K562 (cell line): ENCODE data around the gene TRDMT1. TPM values are rescaled to one million over a fixed set of nuclear protein-coding genes. Genes with fewer than 3 reads are reported as not detected.
A peak's percentile ranks its signal among the peaks of the same experiment; 100 is the strongest.

Experiments
- ATAC-seq: fragments of 200-7000 bp; cut with Tn5 transposase; 3 replicates; pipeline ENCODE4 v1.9.1; 2020; ENCODE audit warnings: moderate library complexity
- BruUV-seq: library from RNA; stranded (reverse); fragments of 400-500 nt; replicated peaks from 2 replicates; lab custom pipeline; 2021; lab: Mats Ljungman, UMichigan
- CTCF ChIA-PET: fragments of 300-600 bp; formaldehyde crosslinking; extraction: SDS; loops from one replicate; lab custom pipeline; 2021; ENCODE audit warnings: low intra/inter-chr PET ratio; lab: Yijun Ruan, JAX
- POLR2A ChIA-PET: fragments of 300-600, 350-650 bp; sonication (Branson Sonifier 250); formaldehyde crosslinking; extraction: SDS; loops from one replicate; lab custom pipeline; 2021; ENCODE audit warnings: antibody characterized with exemption, inconsistent platforms; lab: Yijun Ruan, JAX
- DNase-seq, 4 experiments: peaks; one replicate each; pipeline versions ENCODE4 v3.0.0 to v3.0.0-alpha.2; 2011 to 2018; ENCODE audit warnings: low spot score in 3 of 4, mixed read lengths in 3 of 4; ENCODE audit errors: extremely low read depth in 1 of 4
- FAIRE-seq: peaks from 2 replicates; lab custom pipeline; 2011; peaks lifted over from hg19 to GRCh38; lab: Jason Lieb, UNC
- H2AFZ ChIP-seq: 2 replicates; pipeline ENCODE4 v1.6.0; 2011; ENCODE audit warnings: low read depth, low read length, control low read depth, inconsistent platforms
- H3K27ac ChIP-seq: fragments of 200-600 bp; 3 replicates; pipeline ENCODE4 v1.8.0; 2011; ENCODE audit warnings: low read depth, mild to moderate bottlenecking, control low read depth, inconsistent platforms, low read length, moderate library complexity, mixed read lengths; ENCODE audit errors: extremely low read depth
- H3K27me3 ChIP-seq, 2 experiments: fragments of 300-600 bp in 1 of 2; 2 replicates in 1 of 2; 3 replicates in 1 of 2; pipeline versions ENCODE4 v1.6.0 to v1.8.0; 2011; ENCODE audit warnings: inconsistent platforms in 2 of 2, low read length in 2 of 2, mild to moderate bottlenecking in 1 of 2, mixed read lengths in 1 of 2, moderate library complexity in 1 of 2; ENCODE audit not compliant: control insufficient read depth in 2 of 2, insufficient read depth in 2 of 2
- H3K36me3 ChIP-seq: fragments of 300-600 bp; 3 replicates; pipeline ENCODE4 v1.8.0; 2011; ENCODE audit warnings: mild to moderate bottlenecking, low read length, inconsistent platforms; ENCODE audit not compliant: control insufficient read depth, insufficient read depth
- H3K4me1 ChIP-seq, 2 experiments: fragments of 200-600 bp in 1 of 2; replicated peaks in 1 of 2; 2 replicates in 1 of 2; 3 replicates in 1 of 2; pipeline versions ENCODE4 v1.5.1 to v1.8.0; 2011; ENCODE audit warnings: inconsistent platforms in 2 of 2, low read length in 2 of 2, mild to moderate bottlenecking in 1 of 2, mixed read lengths in 1 of 2, moderate library complexity in 1 of 2; ENCODE audit not compliant: control insufficient read depth in 2 of 2, insufficient read depth in 2 of 2
- H3K4me2 ChIP-seq: 2 replicates; pipeline ENCODE4 v1.6.1; 2011; ENCODE audit warnings: low read length, control low read depth, inconsistent platforms, mixed read lengths; ENCODE audit not compliant: insufficient read depth
- H3K4me3 ChIP-seq: fragments of 200-600 bp; sonication (generic), shearing (Covaris generic); 2 replicates; pipeline ENCODE4 v1.5.1; 2016; ENCODE audit warnings: control low read depth, inconsistent platforms
- H3K79me2 ChIP-seq: fragments of 200-600 bp; 3 replicates; pipeline ENCODE4 v1.8.0; 2011; ENCODE audit warnings: low read length, inconsistent platforms; ENCODE audit not compliant: control insufficient read depth, insufficient read depth
- H3K9ac ChIP-seq, 2 experiments: 2 replicates each; pipeline versions ENCODE4 v1.6.0 to v1.6.1; 2011; ENCODE audit warnings: low read depth in 2 of 2, low read length in 2 of 2, control low read depth in 1 of 2, inconsistent platforms in 1 of 2, mild to moderate bottlenecking in 1 of 2, mixed read lengths in 1 of 2; ENCODE audit not compliant: insufficient read depth in 1 of 2
- H3K9me1 ChIP-seq: one replicate; pipeline ENCODE4 v1.6.0; 2011; ENCODE audit warnings: inconsistent platforms, mild to moderate bottlenecking, low read length, moderate library complexity; ENCODE audit not compliant: control insufficient read depth, insufficient read depth
- H3K9me3 ChIP-seq: replicated peaks from 2 replicates; pipeline ENCODE4 v1.5.1; 2011; ENCODE audit warnings: low read depth, low read length, inconsistent platforms; ENCODE audit not compliant: control insufficient read depth, insufficient read depth
- H4K20me1 ChIP-seq: replicated peaks from 2 replicates; pipeline ENCODE4 v1.6.1; 2011; ENCODE audit warnings: low read length, inconsistent platforms, mixed read lengths; ENCODE audit not compliant: control insufficient read depth, insufficient read depth
- ESRRA ChIP-seq: fragments of 450-650 bp; IDR thresholded peaks from 2 replicates; pipeline ENCODE4 v1.6.1; 2014; ENCODE audit warnings: low read depth, mild to moderate bottlenecking, moderate library complexity, borderline replicate concordance
- FOXJ2 ChIP-seq: fragments of 200-800 bp; sonication (Bioruptor generic); IDR thresholded peaks from 2 replicates; pipeline ENCODE4 v1.6.1; 2016; ENCODE audit warnings: missing genetic modification characterization, missing compliant biosample characterization
- HSF4 ChIP-seq: fragments of 250-450 bp; sonication (Bioruptor Pico); IDR thresholded peaks from 2 replicates; pipeline ENCODE4 v2.1.2; 2022; ENCODE audit warnings: mild to moderate bottlenecking, moderate library complexity, borderline replicate concordance
- NR3C1 ChIP-seq: sonication (generic); formaldehyde crosslinking; IDR thresholded peaks from 2 replicates; pipeline ENCODE4 v1.8.1; 2022; ENCODE audit warnings: missing genetic modification reagents
- POLR2H ChIP-seq: IDR thresholded peaks from 2 replicates; pipeline ENCODE4 v1.6.1; 2016; ENCODE audit warnings: missing genetic modification characterization, low read depth, mild to moderate bottlenecking, control low read depth, missing compliant biosample characterization, moderate library complexity
- PTTG1 ChIP-seq: fragments of 450-650 bp; IDR thresholded peaks from 2 replicates; pipeline ENCODE4 v1.6.1; 2016; ENCODE audit warnings: low read depth, mild to moderate bottlenecking, missing genetic modification characterization, missing compliant biosample characterization
- RBM34 ChIP-seq: fragments of 200-400 bp; formaldehyde crosslinking; IDR thresholded peaks from 2 replicates; pipeline ENCODE4 v1.6.1; 2018; ENCODE audit warnings: low read length, borderline replicate concordance; ENCODE audit not compliant: insufficient read depth
- TRIM25 ChIP-seq: fragments of 450-650 bp; IDR thresholded peaks from 2 replicates; pipeline ENCODE4 v1.7.0; 2016; ENCODE audit warnings: borderline replicate concordance
- ZNF408 ChIP-seq: fragments of 250-450 bp; sonication (Bioruptor Pico); IDR thresholded peaks from 2 replicates; pipeline ENCODE4 v1.4.0; 2020; ENCODE audit warnings: low read depth, mild to moderate bottlenecking, moderate library complexity
- ZNF507 ChIP-seq: conservative IDR thresholded peaks from 2 replicates; pipeline ENCODE4 v1.6.1; 2017; ENCODE audit warnings: missing genetic modification characterization, missing compliant biosample characterization
- ZNF589 ChIP-seq: fragments of 200-800 bp; sonication (Bioruptor generic); IDR thresholded peaks from 2 replicates; pipeline ENCODE4 v1.6.1; 2016; ENCODE audit warnings: low read depth, missing genetic modification characterization, missing compliant biosample characterization
- WGBS: fragments of 100-300 bp; shearing (Covaris generic); methylation state at CpG from one replicate; pipeline ENCODE4 v1.1.6; 2016; ENCODE audit warnings: low coverage, mixed read lengths; ENCODE audit not compliant: insufficient coverage; ENCODE audit errors: missing lambda C conversion rate; 5-methylcytosine and 5-hydroxymethylcytosine counted together
- in situ Hi-C: fragments of 300-500 bp; cut with MboI; formaldehyde crosslinking; loops from 4 replicates; pipeline ENCODE4 v1.15.0; 2018; ENCODE audit warnings: inconsistent platforms, mixed read lengths
- intact Hi-C: fragments of 100-400 bp; cut with micrococcal nuclease; formaldehyde crosslinking; loops from 2 replicates; pipeline ENCODE4 v1.14.2; 2022
- polyA plus RNA-seq, 8 experiments: library from polyadenylated mRNA; depleted of rRNA in 4 of 8; stranded (reverse) in 5 of 8; unstranded in 3 of 8; fragments of >200 nt; fragmentation: Nextera tagmentation in 2 of 8; fragmentation: Illumina TruSeq in 1 of 8; extraction: Ambion mirVana in 2 of 8; extraction: Trizol in 1 of 8; gene quantifications; 2 replicates each; pipeline versions ENCODE4 v1.2.1 to v1.2.3, GENCODE V29; 2011 to 2014; ENCODE audit warnings: inconsistent platforms in 1 of 8, missing spikeins in 1 of 8
- total RNA-seq, 7 experiments: library from RNA; depleted of rRNA in 6 of 7; stranded (reverse); fragments of >200 nt in 6 of 7; fragmentation: Illumina TruSeq in 2 of 7; extraction: Trizol in 2 of 7; gene quantifications; 2 replicates each; pipeline versions ENCODE4 v1.2.1 to v1.2.3, GENCODE V29; 2011 to 2021; ENCODE audit warnings: low replicate concordance in 1 of 7
- TF ChIP-seq, protein P1 (sequence below): sonication (generic); formaldehyde crosslinking; IDR thresholded peaks from 2 replicates; pipeline ENCODE4 v1.8.1; 2022; ENCODE audit warnings: missing genetic modification reagents

TRDMT1 gene
- total and polyA plus RNA-seq, 9 of the 15 experiments (the other 6 are each of a cell fraction or from before 2014, with no cell fraction given) = 5.4 to 12.6 (median 9.3) TPM

- TF ChIP-seq ESRRA = no peak
- TF ChIP-seq FOXJ2 (tag) = peak; percentile 33; the same call in 1 of the 2 replicates
- TF ChIP-seq ZNF507 (tag) = no peak
- 0 out of 2 replicates have a peak, but pooled peaks have one; percentile 36 for TF ChIP-seq ZNF589
- TF ChIP-seq, protein P1, sequence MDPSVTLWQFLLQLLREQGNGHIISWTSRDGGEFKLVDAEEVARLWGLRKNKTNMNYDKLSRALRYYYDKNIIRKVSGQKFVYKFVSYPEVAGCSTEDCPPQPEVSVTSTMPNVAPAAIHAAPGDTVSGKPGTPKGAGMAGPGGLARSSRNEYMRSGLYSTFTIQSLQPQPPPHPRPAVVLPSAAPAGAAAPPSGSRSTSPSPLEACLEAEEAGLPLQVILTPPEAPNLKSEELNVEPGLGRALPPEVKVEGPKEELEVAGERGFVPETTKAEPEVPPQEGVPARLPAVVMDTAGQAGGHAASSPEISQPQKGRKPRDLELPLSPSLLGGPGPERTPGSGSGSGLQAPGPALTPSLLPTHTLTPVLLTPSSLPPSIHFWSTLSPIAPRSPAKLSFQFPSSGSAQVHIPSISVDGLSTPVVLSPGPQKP (CRISPR knock-in tag) = no peak
- no peak for TF ChIP-seq HSF4
- TF ChIP-seq NR3C1 (CRISPR knock-in tag) = no peak
- no peak for TF ChIP-seq POLR2H (tag)
- TF ChIP-seq, all 486 proteins: peak for 12
Measured at GRCh38 chr10:17147884-17148489, 53.5 kb downstream of the TRDMT1 start (continued).

DNA sequence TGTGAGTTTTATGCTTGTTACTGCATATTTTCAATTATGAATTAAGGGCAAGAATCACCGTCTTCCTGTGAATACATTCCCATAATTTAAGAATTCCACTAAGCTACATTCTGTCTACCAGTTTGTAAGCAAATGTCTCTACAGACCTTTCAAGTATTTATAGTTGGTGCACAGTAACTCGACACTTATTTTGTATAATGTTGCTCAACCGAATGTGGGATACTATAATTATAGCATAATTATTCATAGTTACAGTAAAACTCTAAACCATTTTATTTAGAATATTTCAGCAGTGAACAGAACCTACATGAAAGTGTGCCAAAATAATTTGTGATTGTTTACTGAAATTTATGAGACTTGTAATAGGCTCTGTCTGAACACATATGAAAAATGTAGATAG lies 54.6 kb downstream of the TRDMT1 start:
- Histone ChIP-seq H3K4me3 (no peak overlapping the region), H2AFZ (no peak overlapping the region), H3K27ac (no peak overlapping the region), H3K36me3 (no peaks in the 10 kb centered on the region), H4K20me1 (no peaks in the 10 kb centered on the region), H3K4me2 (no peak overlapping the region), H3K27me3 (no peaks in the 10 kb centered on the region), H3K9me3 (no peaks in the 10 kb centered on the region), H3K9ac (no peak overlapping the region), H3K9me1 (no peaks in the 10 kb centered on the region), H3K4me1 (0 out of 5 replicates have a peak, but pooled peaks cover 0 to 3% of the 10 kb centered on the region in 2 experiments), H3K79me2 (no peaks in the 10 kb centered on the region)
- 59% methylated on average over 3 of the region's 3 CpGs for WGBS
- no TSS peak for BruUV-seq
- POLR2A ChIA-PET = no interaction called here
- CTCF ChIA-PET = no interaction called here
- TF ChIP-seq ZNF408 (CRISPR knock-in tag) (no peak), TRIM25 (no peak), PTTG1 (tag) (no peak), RBM34 (no peak)
- FAIRE-seq (no peak), DNase-seq (no peak), ATAC-seq (no peak)
- in situ Hi-C loops (no loop called here), intact Hi-C loops (loop anchor here (10.0 kb wide), 1 partner anchor 192 kb away; no protein-coding TSS in a partner anchor)
